Gastroesophageal sphincter (tissue), 4 donors: ENCODE data around the gene SPCS1. TPM values are rescaled to one million over a fixed set of nuclear protein-coding genes. Genes with fewer than 3 reads are reported as not detected.

Experiments
- ATAC-seq: fragments of 150-250 bp; one replicate; pipeline ENCODE4 v1.9.1; 2016; ENCODE audit warnings: mild to moderate bottlenecking, moderate library complexity
- H3K27ac ChIP-seq, 4 donors: fragments of 200-600 bp; sonication (generic) in 3 of 4; 1 replicate in 3 of 4; 2 replicates in 1 of 4; pipeline ENCODE4 v1.5.1; 2016 to 2019
- H3K27me3 ChIP-seq: fragments of 200-600 bp; sonication (generic); one replicate; pipeline ENCODE4 v1.5.1; 2019
- H3K36me3 ChIP-seq, 2 donors: fragments of 200-600 bp; sonication (generic); one replicate each; pipeline ENCODE4 v1.5.1; 2019; ENCODE audit warnings: control low read depth in 1 of 2
- H3K4me1 ChIP-seq, 3 donors: fragments of 200-600 bp; sonication (generic); 1 replicate in 2 of 3; 2 replicates in 1 of 3; pipeline ENCODE4 v1.5.1; 2016 to 2019; ENCODE audit warnings: control low read depth in 2 of 3
- H3K4me3 ChIP-seq, 2 donors: fragments of 200-600 bp; sonication (generic); one replicate each; pipeline ENCODE4 v1.5.1; 2019; ENCODE audit warnings: mild to moderate bottlenecking in 1 of 2, moderate library complexity in 1 of 2
- H3K9me3 ChIP-seq, 3 donors: fragments of 200-600 bp; sonication (generic); one replicate each; pipeline ENCODE4 v1.5.1; 2017 to 2019; ENCODE audit warnings: control low read depth in 2 of 3
- CTCF ChIP-seq, 4 experiments: fragments of 200-600 bp in 2 of 4; fragments of 450-650 bp in 2 of 4; sonication (generic) in 1 of 4; IDR thresholded peaks; one replicate each; pipeline ENCODE4 v1.5.1; 2017 to 2019; ENCODE audit warnings: antibody characterized with exemption in 4 of 4, mild to moderate bottlenecking in 2 of 4, moderate library complexity in 2 of 4
- EP300 ChIP-seq: sonication (generic); formaldehyde crosslinking; IDR thresholded peaks from one replicate; pipeline ENCODE4 v1.6.1; 2017; ENCODE audit warnings: antibody characterized with exemption, mild to moderate bottlenecking
- POLR2A ChIP-seq, 2 donors: fragments of 450-650 bp; IDR thresholded peaks; one replicate each; pipeline ENCODE4 v1.6.1; 2017; ENCODE audit warnings: antibody characterized with exemption in 2 of 2, mild to moderate bottlenecking in 2 of 2, moderate library complexity in 1 of 2
- POLR2AphosphoS5 ChIP-seq: sonication (generic); formaldehyde crosslinking; IDR thresholded peaks from one replicate; pipeline ENCODE4 v1.6.1; 2017; ENCODE audit warnings: antibody characterized with exemption
- WGBS, 2 donors: methylation state at CpG; one replicate each; pipeline ENCODE4 v1.1.5; 2018; ENCODE audit warnings: low coverage in 1 of 2; 5-methylcytosine and 5-hydroxymethylcytosine counted together
- total RNA-seq, 4 donors: library from RNA; depleted of rRNA; stranded (reverse); fragments of >200 nt; gene quantifications; one replicate each; pipeline ENCODE4 v1.1.0, GENCODE V29; 2016

SPCS1 gene
- total RNA-seq, 4 donors from 2014 or later = 66.5 to 159 (median 88.2) TPM

DNA sequence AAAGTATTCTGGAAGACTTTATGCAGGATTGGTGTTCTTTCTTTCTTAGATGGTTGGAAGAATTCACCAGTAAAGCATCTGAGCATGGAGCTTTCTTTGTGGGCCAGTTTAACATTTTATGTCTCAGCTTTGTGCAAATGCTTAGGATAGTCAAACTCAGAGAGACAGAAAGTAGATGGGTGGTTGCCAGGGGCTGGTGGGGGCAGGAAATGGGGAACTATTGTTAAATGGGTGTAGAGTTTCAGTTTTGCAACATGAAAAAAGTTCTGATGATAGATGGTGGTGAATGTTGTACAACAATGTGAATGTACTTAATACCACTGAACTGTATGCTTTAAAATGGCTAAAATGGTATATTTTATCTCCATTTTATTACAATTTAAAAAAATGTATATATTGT lies 24.8 kb downstream of the SPCS1 start:
- H3K9me3 ChIP-seq = peaks cover 0 to 4% (median 0%) of the 10 kb centered on the region in 3 donors
- no peaks in the 10 kb centered on the region for H3K4me1 ChIP-seq
- no peak overlapping the region for H3K27ac ChIP-seq
- no peak for TF ChIP-seq POLR2A (IDR thresholded peaks at IDR 0.05)
- no peak for TF ChIP-seq POLR2AphosphoS5
- TF ChIP-seq EP300 = no peak
- no peak for TF ChIP-seq CTCF (IDR thresholded peaks at IDR 0.05)
- no peaks in the 10 kb centered on the region for H3K27me3 ChIP-seq
- peaks cover 0 to 80% of the 10 kb centered on the region in 2 donors for H3K36me3 ChIP-seq
- no peak overlapping the region for H3K4me3 ChIP-seq
- ATAC-seq = no peak

GRCh38 chr3:52731590-52731989 lies 25.7 kb downstream of the SPCS1 start:
- Histone ChIP-seq H3K27me3 (no peaks in the 10 kb centered on the region), H3K4me1 (no peaks in the 10 kb centered on the region), H3K9me3 (peaks cover 0 to 4% (median 0%) of the 10 kb centered on the region in 3 donors), H3K4me3 (no peak overlapping the region), H3K27ac (no peak overlapping the region), H3K36me3 (peaks cover 0 to 89% of the 10 kb centered on the region in 2 donors)
- TF ChIP-seq POLR2AphosphoS5 = no peak
- no peak for TF ChIP-seq CTCF (IDR thresholded peaks at IDR 0.05)
- TF ChIP-seq POLR2A (IDR thresholded peaks at IDR 0.05) = no peak
- TF ChIP-seq EP300 = no peak
- ATAC-seq = no peak
- WGBS, 2 donors = 33 to 85% methylated on average over 2 to 12 of the region's 14 CpGs

GRCh38 chr3:52733256-52733891 lies 27.5 kb downstream of the SPCS1 start:
- ATAC-seq = no peak
- peaks cover 0 to 4% (median 0%) of the 10 kb centered on the region in 3 donors for H3K9me3 ChIP-seq
- no peak overlapping the region for H3K27ac ChIP-seq
- H3K27me3 ChIP-seq = no peaks in the 10 kb centered on the region
- no peak overlapping the region for H3K4me3 ChIP-seq
- no peaks in the 10 kb centered on the region for H3K4me1 ChIP-seq
- TF ChIP-seq CTCF (IDR thresholded peaks at IDR 0.05) = no peak
- H3K36me3 ChIP-seq = peaks cover 0 to 99% of the 10 kb centered on the region in 2 donors
- 85 to 88% methylated on average over 9 to 10 of the region's 10 CpGs for WGBS, 2 donors

DNA sequence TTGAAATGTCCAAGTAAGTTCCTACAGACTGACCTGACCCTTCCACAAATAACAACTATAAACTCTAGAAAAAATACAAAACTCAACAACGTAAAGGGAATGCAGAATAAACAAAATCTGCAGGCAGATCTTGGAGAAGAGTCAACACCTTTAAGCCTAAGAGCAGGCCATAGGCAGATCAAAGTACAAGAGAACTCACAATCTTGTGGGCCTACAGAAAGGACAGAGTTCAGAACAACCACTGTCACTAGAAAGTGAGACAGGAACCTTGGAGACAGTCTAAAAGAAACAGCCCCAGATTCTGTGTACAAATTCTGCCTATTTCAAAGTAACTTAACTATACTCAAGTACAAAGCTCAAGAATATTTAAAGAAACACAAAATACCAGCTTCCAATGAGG lies 33.8 kb downstream of the SPCS1 start:
- no peak overlapping the region for H3K4me3 ChIP-seq
- H3K27me3 ChIP-seq = no peaks in the 10 kb centered on the region
- H3K27ac ChIP-seq = no peak overlapping the region
- whole genome bisulfite sequencing, 2 donors = 67 to 75% methylated on average over 1 of the region's 1 CpG
- no peak for ATAC-seq
- peaks cover 0 to 99% of the 10 kb centered on the region in 2 donors for H3K36me3 ChIP-seq
- no peak for TF ChIP-seq EP300
- TF ChIP-seq POLR2A (IDR thresholded peaks at IDR 0.05) = no peak
- TF ChIP-seq CTCF (IDR thresholded peaks at IDR 0.05) = no peak
- no peak for TF ChIP-seq POLR2AphosphoS5
- no peaks in the 10 kb centered on the region for H3K4me1 ChIP-seq
- no peaks in the 10 kb centered on the region for H3K9me3 ChIP-seq

GRCh38 chr3:52742418-52743041 lies 36.6 kb downstream of the SPCS1 start:
- no peak for ATAC-seq
- no peak overlapping the region for H3K4me3 ChIP-seq
- TF ChIP-seq CTCF (IDR thresholded peaks at IDR 0.05) (peak; percentile 23 to 52 (median 37)), EP300 (no peak)
- H3K9me3 ChIP-seq = no peaks in the 10 kb centered on the region
- no peak overlapping the region for H3K27ac ChIP-seq
- WGBS, 2 donors = 44 to 80% methylated on average over 1 to 3 of the region's 3 CpGs
- peaks cover 0 to 99% of the 10 kb centered on the region in 2 donors for H3K36me3 ChIP-seq
- no peaks in the 10 kb centered on the region for H3K4me1 ChIP-seq
- H3K27me3 ChIP-seq = no peaks in the 10 kb centered on the region
